HG02938 (cell line): Measurements from ENCODE around the gene MRM1.

Source experiments
- ATAC-seq: cut with Tn5 transposase; IDR thresholded peaks from one replicate; pipeline ENCODE4 v1.9.1; 2021; ENCODE audit warnings: mild to moderate bottlenecking, moderate library complexity; ENCODE audit not compliant: unreplicated experiment

The MRM1 gene

DNA sequence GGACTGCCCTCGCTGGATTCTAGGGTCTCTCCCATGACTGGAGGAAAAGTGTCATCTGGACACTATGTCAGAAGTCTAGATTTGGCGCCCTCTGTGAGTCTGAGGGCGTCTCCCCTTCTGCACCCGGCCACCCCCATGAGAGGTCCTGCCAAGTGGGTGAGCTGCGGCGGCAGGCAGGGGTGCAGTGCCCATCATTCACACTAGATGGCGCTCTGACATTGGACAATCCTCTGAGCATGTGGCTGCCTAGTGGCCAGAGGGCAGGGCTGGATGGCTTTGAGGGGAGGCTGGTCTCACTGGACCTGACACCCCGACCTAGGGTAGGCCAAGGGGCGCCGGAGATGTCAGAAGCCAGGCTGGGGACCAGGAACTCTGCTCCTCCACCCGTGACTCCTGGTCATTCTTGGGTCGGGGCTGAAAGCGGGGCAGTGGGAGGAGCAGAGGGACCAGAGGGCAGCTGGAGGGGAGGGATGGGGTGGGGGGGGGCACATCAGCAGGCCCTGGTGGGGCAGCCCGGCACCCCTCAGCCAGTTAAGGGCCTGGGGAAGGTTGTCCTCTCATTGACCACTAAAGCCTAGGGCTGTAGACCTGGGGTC is 28.0 kb downstream of the MRM1 start:
- no peak for ATAC-seq

DNA sequence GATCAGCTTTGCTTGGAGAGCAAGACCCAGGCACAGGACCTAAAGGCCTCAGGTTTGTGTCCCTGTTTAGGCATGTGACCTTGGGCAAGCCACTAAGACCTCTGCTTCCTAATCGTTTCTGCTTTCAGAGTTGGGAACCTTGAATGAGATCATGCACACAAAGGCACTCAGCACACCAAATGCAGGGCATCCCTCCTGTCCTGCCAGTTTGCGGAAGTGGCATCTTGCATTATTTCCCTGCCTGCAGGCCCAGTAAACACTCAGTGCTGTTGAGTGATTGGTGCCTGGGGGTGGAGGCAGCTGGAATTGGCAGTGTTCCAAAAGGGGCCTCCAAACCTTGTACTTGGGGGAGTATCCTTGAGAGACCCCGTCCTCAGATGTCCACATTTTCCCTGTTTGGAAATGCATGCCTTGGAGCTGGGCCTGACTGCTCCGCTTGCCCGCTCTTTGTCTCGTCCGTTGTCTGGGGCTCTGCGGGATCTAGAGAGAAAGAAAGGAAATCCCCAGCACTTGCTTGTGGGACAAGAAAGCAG is 28.7 kb downstream of the MRM1 start:
- ATAC-seq = no peak

DNA sequence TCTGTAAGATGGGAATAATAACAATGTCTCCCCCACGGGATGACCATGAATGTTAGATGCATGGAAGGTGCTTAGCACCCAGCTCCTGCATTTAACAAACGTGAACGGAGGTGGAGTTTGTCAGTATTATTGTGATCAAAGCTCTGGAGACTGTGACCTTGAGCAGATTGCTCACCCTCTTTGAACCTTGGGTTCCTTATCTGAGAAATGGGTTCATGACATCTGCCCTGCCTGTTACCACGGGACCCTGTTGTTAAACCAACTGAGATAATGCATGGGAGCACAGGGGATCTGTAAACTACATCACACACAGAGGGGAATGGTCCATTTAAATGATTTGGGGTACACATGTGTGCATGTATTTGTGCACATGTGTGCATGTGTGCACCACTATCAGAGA is 29.6 kb downstream of the MRM1 start:
- ATAC-seq = no peak

DNA sequence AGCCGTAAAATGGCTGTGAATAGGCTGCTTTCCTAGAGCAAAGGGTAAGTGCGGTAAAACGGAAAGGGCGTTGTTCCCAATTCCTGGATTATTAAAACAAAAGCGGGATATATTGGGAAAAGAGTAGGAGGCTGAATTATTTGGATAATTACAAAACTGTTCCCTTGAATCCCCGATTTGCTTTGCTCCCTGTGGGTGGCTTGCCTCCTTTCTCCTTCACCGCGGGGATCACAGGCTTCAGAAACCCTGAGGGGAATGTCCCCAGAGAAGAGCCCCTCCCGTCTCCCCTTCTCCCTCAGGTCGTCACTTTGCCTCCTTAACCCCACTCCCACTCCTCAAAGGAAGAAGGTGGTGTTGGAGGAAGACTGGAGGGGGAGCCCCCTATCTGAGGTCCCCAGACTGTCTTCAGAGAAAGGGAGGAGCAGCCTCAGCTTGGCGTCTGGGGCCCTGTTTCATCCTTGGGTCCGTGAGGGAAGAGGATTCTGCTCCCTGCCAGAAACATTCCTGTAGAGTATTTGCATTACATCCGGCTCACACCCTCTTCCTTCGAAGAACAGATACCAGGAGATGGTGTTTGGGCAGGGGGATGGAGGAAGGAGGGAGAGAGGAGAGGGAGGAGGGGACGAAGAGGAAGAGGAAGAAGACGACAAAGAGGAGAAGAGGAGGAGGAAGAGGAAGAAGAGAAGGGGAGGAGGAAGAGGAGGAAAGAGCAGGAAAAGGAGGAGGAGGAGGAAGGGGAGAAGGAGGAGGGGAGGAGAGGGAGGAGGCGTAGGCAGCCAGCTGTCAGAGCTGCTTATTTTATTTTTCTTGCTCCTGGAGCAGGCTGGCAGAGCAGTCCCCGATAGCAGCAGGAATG is 31.8 kb downstream of the MRM1 start:
- ATAC-seq = no peak

DNA sequence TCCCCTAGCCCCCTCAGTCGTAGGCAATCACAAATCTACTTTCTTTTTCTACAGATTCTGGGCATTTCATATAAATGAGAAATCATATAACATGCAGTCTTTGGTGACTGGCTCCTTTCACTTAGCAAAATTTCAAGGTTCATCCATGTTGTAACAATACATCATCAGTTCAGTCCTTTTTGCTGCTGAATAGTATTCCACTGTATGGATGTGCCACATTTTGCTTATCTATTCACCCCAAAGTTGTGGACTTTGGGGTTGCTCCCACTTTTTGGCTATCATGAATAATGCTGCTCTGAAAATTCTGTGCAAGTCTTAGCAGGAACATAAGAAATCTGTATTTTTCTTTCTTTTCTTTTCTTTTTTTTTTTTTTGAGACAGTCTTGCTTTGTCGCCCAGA is 39.0 kb downstream of the MRM1 start:
- no peak for ATAC-seq

DNA sequence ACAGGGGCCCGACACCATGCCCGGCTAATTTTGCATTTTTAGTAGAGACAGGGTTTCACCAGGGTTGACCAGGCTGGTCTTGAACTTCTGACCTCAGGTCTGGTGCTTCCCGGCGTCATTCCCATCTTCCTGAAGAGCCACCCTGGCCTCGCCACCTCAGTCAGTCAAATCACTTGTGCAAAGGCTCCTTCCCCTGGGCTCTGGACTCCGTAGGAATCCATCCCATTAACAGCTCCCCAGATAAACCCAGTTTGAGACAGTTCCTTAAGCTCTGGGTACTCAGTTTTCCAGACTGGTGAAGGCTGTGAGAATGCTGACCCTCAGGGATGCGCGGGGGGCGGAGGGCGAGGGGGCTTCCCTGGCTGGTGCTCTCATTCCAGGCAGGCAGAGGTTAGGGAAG is 39.5 kb downstream of the MRM1 start:
- ATAC-seq = no peak

DNA sequence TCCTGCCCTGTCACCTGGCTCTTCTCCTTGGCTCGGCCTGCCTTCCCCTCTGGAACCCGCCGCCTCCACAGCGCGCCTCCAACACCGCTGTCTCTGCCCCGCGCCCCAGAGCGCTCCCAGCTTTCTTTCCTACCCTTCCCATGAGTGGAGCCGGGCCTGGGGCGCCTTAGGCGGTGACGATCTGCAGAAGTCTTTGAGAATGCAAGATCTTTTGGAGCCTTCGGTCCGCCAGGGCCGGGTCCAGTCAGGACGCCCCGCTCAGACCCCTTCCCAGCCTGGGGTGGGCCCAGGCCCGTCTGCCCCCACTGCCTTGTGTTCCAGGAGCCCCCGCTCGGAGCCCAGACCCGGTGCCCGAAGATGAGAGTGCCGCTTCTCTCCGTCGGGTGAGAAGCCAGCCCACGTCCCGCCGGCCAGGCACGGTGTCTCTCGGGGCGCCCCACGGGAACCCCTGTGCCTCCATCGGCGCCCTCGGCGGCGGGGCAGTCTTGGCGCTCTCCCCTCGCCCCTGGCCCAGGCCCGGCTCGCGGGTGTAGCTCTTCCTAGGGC is 40.0 kb downstream of the MRM1 start:
- ATAC-seq = no peak

DNA sequence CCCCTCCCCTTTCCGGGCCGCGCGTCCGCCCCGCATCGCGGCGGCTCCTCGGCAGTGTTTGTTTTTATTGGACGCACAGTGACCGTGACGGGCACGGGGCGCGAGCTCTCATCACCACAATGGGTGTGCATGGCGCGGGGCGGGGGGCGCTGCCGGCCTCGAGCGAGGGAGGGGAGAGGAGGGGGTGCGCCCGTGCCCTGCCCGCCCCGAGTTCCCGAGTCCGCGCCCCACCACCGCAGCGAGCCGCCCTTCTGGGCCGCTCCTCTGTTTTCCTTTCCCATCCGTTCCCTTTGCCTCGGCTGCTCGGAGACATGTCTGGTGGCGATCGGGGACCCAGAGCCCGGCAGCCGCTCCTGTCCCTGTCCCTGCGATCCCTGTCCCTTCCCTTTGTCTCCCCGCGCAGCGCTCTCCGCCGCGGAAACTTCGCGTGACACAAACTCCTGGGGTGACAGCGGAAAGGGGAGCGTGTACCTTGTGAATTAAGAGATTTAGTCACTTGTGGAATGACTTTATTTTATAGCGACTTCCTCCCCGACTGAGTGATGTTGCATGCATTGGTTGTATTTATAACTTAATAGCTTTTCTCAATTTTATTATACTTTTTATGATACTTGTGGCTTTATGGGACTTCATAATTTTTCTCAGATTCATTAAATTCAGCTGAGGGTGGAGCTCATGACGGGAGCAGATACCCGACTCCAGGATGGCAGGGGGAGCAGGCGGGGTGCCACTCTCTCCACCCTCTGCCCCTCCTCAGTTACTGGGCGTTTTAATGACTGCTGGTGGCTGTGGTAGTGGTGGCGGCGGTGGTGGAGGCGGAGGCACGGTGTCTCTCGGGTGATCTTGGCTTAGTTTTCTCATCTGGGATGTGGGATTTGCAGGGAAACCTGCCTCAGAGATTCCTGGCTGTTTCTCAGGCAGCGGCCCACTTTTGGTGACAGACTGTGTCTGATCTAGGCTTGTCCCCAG is 40.8 kb downstream of the MRM1 start:
- no peak for ATAC-seq

DNA sequence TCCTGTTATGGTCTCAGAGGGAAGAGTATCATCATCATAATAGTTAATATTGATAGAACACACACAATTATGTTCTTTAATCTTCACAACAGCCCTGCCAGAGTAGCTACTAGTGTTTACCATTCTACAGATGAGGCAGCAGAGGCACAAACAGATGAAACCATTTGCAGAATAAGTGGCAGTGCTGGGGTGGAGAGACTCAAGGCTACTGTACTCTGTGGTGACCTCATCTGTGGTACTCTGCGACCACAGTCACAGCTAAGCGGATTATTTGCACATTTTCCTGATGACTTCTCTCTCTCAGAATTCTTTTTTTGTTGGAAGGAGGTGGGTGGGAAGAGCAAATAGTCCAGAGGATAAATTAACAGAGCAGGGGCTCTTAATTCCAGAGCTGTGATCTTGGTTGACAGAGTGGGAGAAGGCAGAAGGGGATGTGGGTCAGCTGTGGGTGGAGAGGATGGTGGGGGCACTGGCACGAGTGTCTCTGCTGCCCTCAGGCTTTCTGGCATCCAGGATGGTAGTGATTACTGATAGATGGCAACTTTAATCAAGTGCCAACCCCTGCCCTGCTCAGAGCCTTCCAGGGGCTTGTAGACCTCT is 41.8 kb downstream of the MRM1 start:
- ATAC-seq = no peak

DNA sequence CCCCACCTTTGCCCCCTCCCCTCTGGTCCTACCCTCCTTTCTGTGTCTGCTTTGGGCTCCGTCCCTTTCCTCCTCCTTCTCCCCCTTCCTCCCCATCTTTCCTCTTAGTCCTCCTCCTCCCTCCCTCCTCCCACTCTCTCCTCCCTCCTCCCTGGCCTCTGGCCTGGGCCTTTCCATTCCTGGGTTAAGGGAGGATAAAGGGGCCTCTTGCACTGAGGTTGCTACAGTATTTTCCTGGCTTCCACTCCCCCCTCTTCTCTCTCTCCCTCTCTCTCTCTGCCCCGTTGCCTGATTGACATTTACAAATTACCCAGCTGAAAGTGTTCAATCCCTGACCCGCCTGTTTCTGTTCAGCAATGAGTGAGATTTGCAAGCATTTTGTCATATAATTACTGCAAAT is 44.0 kb downstream of the MRM1 start:
- no peak for ATAC-seq

DNA sequence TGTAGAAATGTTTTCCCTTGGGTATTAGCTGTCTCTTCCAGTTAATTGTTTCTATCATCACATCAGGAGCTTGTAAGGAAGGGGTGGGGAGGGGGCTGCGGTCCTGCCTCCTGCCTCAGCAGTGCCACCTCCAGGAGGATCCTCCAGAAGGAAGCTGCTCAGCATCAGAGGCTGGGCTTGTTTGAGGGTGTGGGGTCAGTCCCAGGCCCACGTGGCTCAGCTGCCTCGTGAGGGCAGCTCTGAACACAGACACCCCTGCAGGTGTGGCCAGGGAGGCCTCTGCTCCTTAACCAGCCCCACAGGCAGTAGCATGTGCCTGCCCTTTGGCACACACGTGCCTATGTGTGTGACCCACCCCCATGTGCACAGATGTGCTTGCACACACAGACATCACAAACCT is 46.3 kb downstream of the MRM1 start:
- no peak for ATAC-seq

DNA sequence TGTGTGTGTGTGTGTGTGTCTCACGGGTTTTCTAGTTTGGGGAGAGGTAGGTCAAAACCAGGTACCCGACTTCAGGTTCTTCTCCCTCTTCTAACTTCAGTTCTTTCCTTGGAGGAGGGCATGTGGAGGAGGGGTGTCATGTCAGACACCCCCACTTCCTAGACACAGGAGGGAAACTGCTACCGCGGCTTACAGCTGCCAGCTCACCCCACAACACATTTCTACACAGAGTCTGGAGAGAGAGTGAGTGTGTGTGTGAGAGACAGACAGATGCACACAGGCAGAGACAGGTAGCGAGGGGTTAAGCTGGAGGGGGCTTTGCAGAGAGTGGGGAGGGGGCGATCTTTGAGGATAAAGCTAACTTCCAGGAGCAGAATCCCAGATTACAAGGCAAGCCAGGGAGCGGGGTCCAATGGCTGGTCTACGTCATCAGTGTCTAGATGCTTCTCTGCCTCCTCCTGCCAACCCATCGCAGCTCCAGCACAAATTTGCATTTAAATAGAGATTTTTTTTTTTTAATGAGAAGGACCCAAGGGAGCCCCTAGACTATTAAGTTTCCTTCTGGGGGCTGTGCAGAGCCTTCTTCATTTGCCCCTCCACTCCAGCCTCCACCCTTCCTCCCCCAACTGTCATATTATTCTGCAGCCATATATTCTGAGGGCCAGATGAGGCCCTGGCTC is 48.9 kb downstream of the MRM1 start:
- ATAC-seq = no peak

DNA sequence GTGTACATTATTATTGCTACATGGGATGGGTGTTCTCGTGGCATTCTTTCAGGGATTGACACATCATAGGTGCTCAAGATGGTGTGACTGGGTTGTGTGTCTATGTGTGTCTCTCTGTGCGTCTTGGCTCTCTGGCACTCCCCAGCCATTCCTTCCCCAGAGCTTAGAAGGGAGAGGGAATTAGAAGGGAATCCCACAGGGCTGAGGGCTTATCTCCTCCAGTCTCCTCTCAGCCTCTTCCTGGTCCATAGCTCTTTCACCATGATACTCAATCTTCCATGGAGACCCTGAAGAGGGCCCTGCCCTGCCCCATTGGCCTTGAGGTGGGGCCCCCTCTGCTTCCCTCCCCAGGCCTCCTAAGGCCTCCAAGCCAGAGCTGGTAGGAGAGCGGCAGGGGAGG is 52.0 kb downstream of the MRM1 start:
- no peak for ATAC-seq

DNA sequence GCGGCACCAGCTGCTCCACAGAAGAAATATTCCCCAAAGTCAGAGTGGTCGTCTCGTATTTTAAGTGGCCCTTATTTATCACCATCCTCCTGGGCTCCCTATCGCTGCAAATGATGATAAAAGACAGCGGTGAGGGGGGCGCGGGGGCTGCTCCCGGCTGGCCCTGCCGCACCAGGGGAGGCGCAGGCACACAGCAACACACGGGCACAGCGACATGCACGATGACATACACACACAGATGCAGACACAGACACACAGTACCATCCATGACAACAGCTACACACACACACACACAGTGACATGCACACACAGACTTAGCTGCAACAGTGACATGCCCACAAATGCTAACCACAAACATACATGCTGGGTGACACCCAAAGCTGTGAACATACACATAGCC is 52.5 kb downstream of the MRM1 start:
- ATAC-seq = no peak

DNA sequence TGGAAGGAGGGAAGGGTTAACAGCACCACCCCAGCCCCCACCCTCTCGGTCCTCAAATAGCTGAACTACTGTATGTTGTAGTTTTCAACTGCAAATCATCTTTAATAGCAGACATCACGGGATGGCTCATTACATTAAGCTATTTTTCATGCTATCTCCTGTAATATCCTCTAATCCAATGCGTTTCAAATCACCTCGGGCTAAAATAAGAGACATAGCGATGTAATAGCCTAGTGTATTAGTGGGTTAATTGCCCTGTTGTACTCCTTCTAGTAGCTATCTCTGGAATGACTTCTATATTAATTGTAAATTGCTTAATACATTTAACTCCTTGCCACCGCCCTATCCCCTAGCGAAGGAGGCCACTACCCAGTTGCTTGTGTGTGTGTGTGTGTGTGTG is 54.3 kb downstream of the MRM1 start:
- no peak for ATAC-seq

DNA sequence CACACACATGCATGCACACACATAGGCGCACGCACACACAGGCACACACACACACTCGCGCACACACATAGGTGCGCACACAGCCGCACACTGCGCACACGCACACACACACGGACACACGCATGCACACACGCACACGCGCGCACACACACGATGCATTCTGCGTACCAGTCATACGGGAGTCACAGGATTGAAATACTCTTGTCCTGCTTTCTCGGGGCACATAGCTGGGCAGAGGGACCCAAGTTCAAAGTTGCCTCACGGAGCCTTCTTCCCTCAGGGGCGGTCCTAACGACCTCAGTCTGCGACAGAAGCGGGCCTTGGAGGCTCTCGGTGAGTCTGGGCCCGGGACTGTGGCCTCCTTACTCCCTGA is 56.0 kb downstream of the MRM1 start:
- no peak for ATAC-seq

DNA sequence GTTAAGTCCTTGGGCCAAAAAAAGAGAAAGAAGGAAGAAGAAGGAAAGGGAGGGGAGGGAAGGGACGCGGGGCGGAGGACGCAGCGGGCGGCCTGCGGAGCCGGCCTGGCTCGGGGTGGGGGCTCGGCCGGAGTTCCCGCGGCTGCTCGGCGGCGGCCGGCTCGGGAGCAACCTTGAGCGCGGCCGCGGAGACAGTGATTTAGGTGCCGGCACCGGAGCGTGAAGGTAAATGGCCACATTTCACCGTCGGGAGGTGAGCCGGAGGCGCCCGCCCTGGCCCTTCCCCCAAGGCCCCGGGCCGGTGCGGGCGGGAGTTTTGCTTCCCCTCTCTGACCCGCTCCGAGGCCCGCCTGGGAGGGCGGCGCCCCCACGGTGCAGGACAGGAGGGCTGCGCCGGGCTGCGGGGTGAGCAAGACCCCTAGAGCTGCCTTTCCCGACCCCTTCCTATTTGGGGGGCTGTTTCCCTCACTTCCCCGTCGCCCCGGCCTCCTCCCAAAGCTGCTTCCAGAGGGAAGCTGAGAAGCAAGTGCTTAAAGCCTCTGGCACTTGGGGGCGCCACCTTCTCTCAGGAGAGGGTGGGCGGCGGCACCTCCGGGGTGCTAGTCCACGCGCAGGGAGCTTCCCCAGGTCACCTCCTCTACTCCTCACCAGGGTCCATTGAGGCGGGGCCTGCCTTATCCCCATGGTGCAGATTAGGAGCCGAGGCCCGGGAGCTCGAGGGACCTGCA is 56.5 kb downstream of the MRM1 start:
- no peak for ATAC-seq
